ENCODE data around the gene SCRT2. TPM values are rescaled to one million over a fixed set of nuclear protein-coding genes. Genes with fewer than 3 reads are reported as not detected.
A peak's percentile ranks its signal among the peaks of the same experiment; 100 is the strongest.

The SCRT2 gene
- total RNA-seq, 1 experiment from 2014 or later, result 0.20 TPM

DNA sequence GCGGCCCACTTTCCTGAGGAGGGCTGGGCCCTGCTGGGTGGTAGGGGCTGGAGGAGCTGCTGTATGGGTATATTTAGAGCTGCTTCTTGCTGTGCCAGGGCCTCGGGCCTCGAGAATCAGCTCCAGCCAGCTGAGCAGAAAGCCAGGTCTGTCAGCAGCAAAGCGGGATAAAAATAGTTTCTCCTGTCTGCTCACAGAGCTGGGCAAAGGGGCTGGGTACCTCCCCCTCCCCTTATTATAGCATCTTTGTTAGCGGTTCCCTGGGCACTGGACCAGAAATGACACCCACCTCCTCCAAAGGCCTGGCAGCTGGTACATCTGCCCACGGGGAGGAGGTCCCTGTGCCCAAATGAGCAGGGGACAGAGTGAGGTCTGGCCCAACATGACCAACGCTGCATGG lies 6.0 kb downstream of the SCRT2 start (continued):
- TF ChIP-seq, protein P1, sequence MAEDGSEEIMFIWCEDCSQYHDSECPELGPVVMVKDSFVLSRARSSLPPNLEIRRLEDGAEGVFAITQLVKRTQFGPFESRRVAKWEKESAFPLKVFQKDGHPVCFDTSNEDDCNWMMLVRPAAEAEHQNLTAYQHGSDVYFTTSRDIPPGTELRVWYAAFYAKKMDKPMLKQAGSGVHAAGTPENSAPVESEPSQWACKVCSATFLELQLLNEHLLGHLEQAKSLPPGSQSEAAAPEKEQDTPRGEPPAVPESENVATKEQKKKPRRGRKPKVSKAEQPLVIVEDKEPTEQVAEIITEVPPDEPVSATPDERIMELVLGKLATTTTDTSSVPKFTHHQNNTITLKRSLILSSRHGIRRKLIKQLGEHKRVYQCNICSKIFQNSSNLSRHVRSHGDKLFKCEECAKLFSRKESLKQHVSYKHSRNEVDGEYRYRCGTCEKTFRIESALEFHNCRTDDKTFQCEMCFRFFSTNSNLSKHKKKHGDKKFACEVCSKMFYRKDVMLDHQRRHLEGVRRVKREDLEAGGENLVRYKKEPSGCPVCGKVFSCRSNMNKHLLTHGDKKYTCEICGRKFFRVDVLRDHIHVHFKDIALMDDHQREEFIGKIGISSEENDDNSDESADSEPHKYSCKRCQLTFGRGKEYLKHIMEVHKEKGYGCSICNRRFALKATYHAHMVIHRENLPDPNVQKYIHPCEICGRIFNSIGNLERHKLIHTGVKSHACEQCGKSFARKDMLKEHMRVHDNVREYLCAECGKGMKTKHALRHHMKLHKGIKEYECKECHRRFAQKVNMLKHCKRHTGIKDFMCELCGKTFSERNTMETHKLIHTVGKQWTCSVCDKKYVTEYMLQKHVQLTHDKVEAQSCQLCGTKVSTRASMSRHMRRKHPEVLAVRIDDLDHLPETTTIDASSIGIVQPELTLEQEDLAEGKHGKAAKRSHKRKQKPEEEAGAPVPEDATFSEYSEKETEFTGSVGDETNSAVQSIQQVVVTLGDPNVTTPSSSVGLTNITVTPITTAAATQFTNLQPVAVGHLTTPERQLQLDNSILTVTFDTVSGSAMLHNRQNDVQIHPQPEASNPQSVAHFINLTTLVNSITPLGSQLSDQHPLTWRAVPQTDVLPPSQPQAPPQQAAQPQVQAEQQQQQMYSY (CRISPR knock-in tag; IDR thresholded peaks at IDR 0.05), result no peak
- TF ChIP-seq, protein P2, sequence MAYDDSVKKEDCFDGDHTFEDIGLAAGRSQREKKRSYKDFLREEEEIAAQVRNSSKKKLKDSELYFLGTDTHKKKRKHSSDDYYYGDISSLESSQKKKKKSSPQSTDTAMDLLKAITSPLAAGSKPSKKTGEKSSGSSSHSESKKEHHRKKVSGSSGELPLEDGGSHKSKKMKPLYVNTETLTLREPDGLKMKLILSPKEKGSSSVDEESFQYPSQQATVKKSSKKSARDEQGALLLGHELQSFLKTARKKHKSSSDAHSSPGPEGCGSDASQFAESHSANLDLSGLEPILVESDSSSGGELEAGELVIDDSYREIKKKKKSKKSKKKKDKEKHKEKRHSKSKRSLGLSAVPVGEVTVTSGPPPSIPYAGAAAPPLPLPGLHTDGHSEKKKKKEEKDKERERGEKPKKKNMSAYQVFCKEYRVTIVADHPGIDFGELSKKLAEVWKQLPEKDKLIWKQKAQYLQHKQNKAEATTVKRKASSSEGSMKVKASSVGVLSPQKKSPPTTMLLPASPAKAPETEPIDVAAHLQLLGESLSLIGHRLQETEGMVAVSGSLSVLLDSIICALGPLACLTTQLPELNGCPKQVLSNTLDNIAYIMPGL (CRISPR knock-in tag; IDR thresholded peaks at IDR 0.05), result no peak
- no peak for TF ChIP-seq CREB1 (CRISPR knock-in tag; IDR thresholded peaks at IDR 0.05)
- no peak for TF ChIP-seq ESRRA (CRISPR knock-in tag; IDR thresholded peaks at IDR 0.05; ENCODE audit: borderline replicate concordance)
- no peak for TF ChIP-seq NR3C1 (CRISPR knock-in tag; conservative IDR thresholded peaks at IDR 0.05; ENCODE audit: low read depth)
- TF ChIP-seq, protein P3, sequence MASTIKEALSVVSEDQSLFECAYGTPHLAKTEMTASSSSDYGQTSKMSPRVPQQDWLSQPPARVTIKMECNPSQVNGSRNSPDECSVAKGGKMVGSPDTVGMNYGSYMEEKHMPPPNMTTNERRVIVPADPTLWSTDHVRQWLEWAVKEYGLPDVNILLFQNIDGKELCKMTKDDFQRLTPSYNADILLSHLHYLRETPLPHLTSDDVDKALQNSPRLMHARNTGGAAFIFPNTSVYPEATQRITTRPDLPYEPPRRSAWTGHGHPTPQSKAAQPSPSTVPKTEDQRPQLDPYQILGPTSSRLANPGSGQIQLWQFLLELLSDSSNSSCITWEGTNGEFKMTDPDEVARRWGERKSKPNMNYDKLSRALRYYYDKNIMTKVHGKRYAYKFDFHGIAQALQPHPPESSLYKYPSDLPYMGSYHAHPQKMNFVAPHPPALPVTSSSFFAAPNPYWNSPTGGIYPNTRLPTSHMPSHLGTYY (CRISPR knock-in tag; IDR thresholded peaks at IDR 0.05), result no peak
- TF ChIP-seq, protein P4, sequence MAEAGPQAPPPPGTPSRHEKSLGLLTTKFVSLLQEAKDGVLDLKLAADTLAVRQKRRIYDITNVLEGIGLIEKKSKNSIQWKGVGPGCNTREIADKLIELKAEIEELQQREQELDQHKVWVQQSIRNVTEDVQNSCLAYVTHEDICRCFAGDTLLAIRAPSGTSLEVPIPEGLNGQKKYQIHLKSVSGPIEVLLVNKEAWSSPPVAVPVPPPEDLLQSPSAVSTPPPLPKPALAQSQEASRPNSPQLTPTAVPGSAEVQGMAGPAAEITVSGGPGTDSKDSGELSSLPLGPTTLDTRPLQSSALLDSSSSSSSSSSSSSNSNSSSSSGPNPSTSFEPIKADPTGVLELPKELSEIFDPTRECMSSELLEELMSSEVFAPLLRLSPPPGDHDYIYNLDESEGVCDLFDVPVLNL (CRISPR knock-in tag; IDR thresholded peaks at IDR 0.05; ENCODE audit: borderline replicate concordance, low read depth), result no peak
- TF ChIP-seq ZNF416 (CRISPR knock-in tag; IDR thresholded peaks at IDR 0.05), result no peak

DNA sequence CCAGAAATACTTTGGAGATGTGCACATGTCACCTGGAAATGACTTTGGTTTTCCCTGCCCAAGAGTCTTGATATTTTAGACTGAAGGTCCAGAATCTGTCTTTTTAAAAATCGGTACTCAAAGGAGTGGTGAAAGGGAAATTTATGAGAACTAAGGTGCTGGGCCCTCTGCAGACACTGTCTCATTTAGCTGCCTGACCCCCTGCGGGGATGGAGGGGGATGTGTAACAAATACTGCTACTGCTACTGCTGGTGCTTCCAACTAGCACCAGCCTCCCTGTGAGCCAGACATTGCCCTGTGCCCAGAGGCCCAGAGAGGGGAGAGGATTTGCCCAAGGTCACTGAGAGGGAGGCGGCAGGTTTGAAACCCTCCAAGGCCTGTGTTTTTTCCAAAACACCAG lies 7.0 kb downstream of the SCRT2 start:
- Mint-ChIP-seq H3K27ac (peak overlapping the region; percentile 49; the same call in 1 of the 2 replicates), H3K36me3 (no peaks in the 10 kb centered on the region), H3K27me3 (ENCODE audit: low read depth) (peaks cover 29% of the 10 kb centered on the region), H3K4me1 (peaks cover 47% of the 10 kb centered on the region), H3K4me3 (no peak overlapping the region), H3K9me3 (no peaks in the 10 kb centered on the region)
- no peak for TF ChIP-seq ZNF219 (CRISPR knock-in tag; IDR thresholded peaks at IDR 0.05; ENCODE audit: borderline replicate concordance)
- TF ChIP-seq SP1 (CRISPR knock-in tag; conservative IDR thresholded peaks at IDR 0.05), result no peak
- TF ChIP-seq, protein P5, sequence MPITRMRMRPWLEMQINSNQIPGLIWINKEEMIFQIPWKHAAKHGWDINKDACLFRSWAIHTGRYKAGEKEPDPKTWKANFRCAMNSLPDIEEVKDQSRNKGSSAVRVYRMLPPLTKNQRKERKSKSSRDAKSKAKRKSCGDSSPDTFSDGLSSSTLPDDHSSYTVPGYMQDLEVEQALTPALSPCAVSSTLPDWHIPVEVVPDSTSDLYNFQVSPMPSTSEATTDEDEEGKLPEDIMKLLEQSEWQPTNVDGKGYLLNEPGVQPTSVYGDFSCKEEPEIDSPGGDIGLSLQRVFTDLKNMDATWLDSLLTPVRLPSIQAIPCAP (CRISPR knock-in tag; IDR thresholded peaks at IDR 0.05), result no peak
- TF ChIP-seq, protein P6, sequence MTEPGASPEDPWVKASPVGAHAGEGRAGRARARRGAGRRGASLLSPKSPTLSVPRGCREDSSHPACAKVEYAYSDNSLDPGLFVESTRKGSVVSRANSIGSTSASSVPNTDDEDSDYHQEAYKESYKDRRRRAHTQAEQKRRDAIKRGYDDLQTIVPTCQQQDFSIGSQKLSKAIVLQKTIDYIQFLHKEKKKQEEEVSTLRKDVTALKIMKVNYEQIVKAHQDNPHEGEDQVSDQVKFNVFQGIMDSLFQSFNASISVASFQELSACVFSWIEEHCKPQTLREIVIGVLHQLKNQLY (CRISPR knock-in tag; IDR thresholded peaks at IDR 0.05), result no peak
- TF ChIP-seq, protein P7, sequence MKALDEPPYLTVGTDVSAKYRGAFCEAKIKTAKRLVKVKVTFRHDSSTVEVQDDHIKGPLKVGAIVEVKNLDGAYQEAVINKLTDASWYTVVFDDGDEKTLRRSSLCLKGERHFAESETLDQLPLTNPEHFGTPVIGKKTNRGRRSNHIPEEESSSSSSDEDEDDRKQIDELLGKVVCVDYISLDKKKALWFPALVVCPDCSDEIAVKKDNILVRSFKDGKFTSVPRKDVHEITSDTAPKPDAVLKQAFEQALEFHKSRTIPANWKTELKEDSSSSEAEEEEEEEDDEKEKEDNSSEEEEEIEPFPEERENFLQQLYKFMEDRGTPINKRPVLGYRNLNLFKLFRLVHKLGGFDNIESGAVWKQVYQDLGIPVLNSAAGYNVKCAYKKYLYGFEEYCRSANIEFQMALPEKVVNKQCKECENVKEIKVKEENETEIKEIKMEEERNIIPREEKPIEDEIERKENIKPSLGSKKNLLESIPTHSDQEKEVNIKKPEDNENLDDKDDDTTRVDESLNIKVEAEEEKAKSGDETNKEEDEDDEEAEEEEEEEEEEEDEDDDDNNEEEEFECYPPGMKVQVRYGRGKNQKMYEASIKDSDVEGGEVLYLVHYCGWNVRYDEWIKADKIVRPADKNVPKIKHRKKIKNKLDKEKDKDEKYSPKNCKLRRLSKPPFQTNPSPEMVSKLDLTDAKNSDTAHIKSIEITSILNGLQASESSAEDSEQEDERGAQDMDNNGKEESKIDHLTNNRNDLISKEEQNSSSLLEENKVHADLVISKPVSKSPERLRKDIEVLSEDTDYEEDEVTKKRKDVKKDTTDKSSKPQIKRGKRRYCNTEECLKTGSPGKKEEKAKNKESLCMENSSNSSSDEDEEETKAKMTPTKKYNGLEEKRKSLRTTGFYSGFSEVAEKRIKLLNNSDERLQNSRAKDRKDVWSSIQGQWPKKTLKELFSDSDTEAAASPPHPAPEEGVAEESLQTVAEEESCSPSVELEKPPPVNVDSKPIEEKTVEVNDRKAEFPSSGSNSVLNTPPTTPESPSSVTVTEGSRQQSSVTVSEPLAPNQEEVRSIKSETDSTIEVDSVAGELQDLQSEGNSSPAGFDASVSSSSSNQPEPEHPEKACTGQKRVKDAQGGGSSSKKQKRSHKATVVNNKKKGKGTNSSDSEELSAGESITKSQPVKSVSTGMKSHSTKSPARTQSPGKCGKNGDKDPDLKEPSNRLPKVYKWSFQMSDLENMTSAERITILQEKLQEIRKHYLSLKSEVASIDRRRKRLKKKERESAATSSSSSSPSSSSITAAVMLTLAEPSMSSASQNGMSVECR (CRISPR knock-in tag; IDR thresholded peaks at IDR 0.05; ENCODE audit: borderline replicate concordance), result no peak
- TF ChIP-seq GABPB1 (CRISPR knock-in tag; IDR thresholded peaks at IDR 0.05), result no peak
- no peak for TF ChIP-seq ZNF121 (CRISPR knock-in tag; IDR thresholded peaks at IDR 0.05)
- TF ChIP-seq HMGA2 (CRISPR knock-in tag; IDR thresholded peaks at IDR 0.05), result no peak
- DNase-seq (ENCODE audit: low spot score) (peak; percentile 33), ATAC-seq (no peak)
- ChIA-PET CTCF (interaction anchor here (0.8 to 10.5 kb wide), 9 partner anchors 7 to 91 kb away, joined by 3 to 136 read pairs (median 23); partner anchors contain the start of gene SCRT2), POLR2A (no interaction called here)
